Liver (tissue), 9 donors: ENCODE data around the gene SERHL2. TPM values are rescaled to one million over a fixed set of nuclear protein-coding genes. Genes with fewer than 3 reads are reported as not detected.
A peak's percentile ranks its signal among the peaks of the same experiment; 100 is the strongest.
"Not testable (repeated sequence)": the region's sequence is repeated elsewhere in the genome, so short reads cannot be mapped to it uniquely, and the experiment has no call there.

Experiments
- DNase-seq: peaks from one replicate; pipeline ENCODE4 v3.0.0-alpha.2; 2017; ENCODE audit warnings: low spot score
- H3K27ac ChIP-seq, 2 donors: one replicate each; pipeline ENCODE4 v1.7.0; 2013; ENCODE audit warnings: inconsistent platforms in 2 of 2, low read length in 2 of 2, control low read depth in 1 of 2, low read depth in 1 of 2, mild to moderate bottlenecking in 1 of 2
- H3K27me3 ChIP-seq, 4 donors: one replicate each; pipeline versions ENCODE4 v1.6.1 to v1.7.0; 2013; ENCODE audit warnings: low read length in 3 of 4, inconsistent platforms in 1 of 4, mild to moderate bottlenecking in 1 of 4, moderate library complexity in 1 of 4; ENCODE audit not compliant: control insufficient read depth in 4 of 4, insufficient read depth in 4 of 4
- H3K36me3 ChIP-seq, 4 donors: one replicate each; pipeline versions ENCODE4 v1.6.1 to v1.7.0; 2013; ENCODE audit warnings: low read length in 3 of 4, mild to moderate bottlenecking in 3 of 4, low read depth in 1 of 4, moderate library complexity in 1 of 4; ENCODE audit not compliant: control insufficient read depth in 4 of 4, insufficient read depth in 3 of 4
- H3K4me1 ChIP-seq, 4 donors: one replicate each; pipeline versions ENCODE4 v1.6.1 to v1.7.0; 2013; ENCODE audit warnings: low read length in 3 of 4, mild to moderate bottlenecking in 3 of 4, moderate library complexity in 1 of 4; ENCODE audit not compliant: control insufficient read depth in 4 of 4, insufficient read depth in 4 of 4
- H3K4me3 ChIP-seq, 3 donors: one replicate each; pipeline versions ENCODE4 v1.6.1 to v1.7.0; 2013; ENCODE audit warnings: low read length in 3 of 3, control low read depth in 1 of 3, low read depth in 1 of 3, mild to moderate bottlenecking in 1 of 3
- H3K9ac ChIP-seq, 2 donors: one replicate each; pipeline ENCODE4 v1.7.0; 2013; ENCODE audit warnings: low read length in 2 of 2, mild to moderate bottlenecking in 2 of 2, moderate library complexity in 2 of 2, control low read depth in 1 of 2, low read depth in 1 of 2
- H3K9me3 ChIP-seq, 4 donors: one replicate each; pipeline versions ENCODE4 v1.6.1 to v1.7.0; 2013; ENCODE audit warnings: low read length in 3 of 4; ENCODE audit not compliant: control insufficient read depth in 4 of 4
- ATF3 ChIP-seq: IDR thresholded peaks from 2 replicates; pipeline ENCODE4 v1.6.1; 2016; ENCODE audit warnings: antibody characterized with exemption
- CTCF ChIP-seq: fragments of 150-350 bp; IDR thresholded peaks from 2 replicates; pipeline ENCODE4 v1.5.1; 2017; ENCODE audit warnings: improper control_type of control experiment, low read depth, low read length; ENCODE audit not compliant: missing input control
- EGR1 ChIP-seq, 2 donors: IDR thresholded peaks; 2 replicates each; pipeline ENCODE4 v1.6.1; 2016 to 2018; ENCODE audit warnings: antibody characterized with exemption in 2 of 2, low read depth in 2 of 2
- FOXA1 ChIP-seq: IDR thresholded peaks from 2 replicates; pipeline ENCODE4 v1.6.1; 2016; ENCODE audit warnings: antibody characterized with exemption
- GABPA ChIP-seq, 2 donors: IDR thresholded peaks in 1 of 2; conservative IDR thresholded peaks in 1 of 2; 2 replicates each; pipeline ENCODE4 v1.6.1; 2016; ENCODE audit warnings: antibody characterized with exemption in 2 of 2, mild to moderate bottlenecking in 1 of 2, moderate library complexity in 1 of 2
- HNF4A ChIP-seq, 2 donors: conservative IDR thresholded peaks; 2 replicates each; pipeline ENCODE4 v1.6.1; 2016; ENCODE audit warnings: antibody characterized with exemption in 2 of 2, mild to moderate bottlenecking in 2 of 2
- HNF4G ChIP-seq: IDR thresholded peaks from 2 replicates; pipeline ENCODE4 v1.6.1; 2016; ENCODE audit warnings: antibody characterized with exemption
- JUND ChIP-seq, 2 donors: IDR thresholded peaks; 2 replicates each; pipeline ENCODE4 v1.6.1; 2016; ENCODE audit warnings: antibody characterized with exemption in 2 of 2
- MAX ChIP-seq: IDR thresholded peaks from 2 replicates; pipeline ENCODE4 v1.6.1; 2016; ENCODE audit warnings: antibody characterized with exemption
- NR2F2 ChIP-seq: IDR thresholded peaks from 2 replicates; pipeline ENCODE4 v1.6.1; 2016; ENCODE audit warnings: antibody characterized with exemption
- RAD21 ChIP-seq, 2 donors: IDR thresholded peaks; 2 replicates each; pipeline ENCODE4 v1.6.1; 2016; ENCODE audit warnings: antibody characterized with exemption in 2 of 2, mild to moderate bottlenecking in 2 of 2
- RXRA ChIP-seq, 2 donors: IDR thresholded peaks; 2 replicates each; pipeline ENCODE4 v1.6.1; 2017 to 2018; ENCODE audit warnings: antibody characterized with exemption in 2 of 2, mild to moderate bottlenecking in 1 of 2
- SP1 ChIP-seq: IDR thresholded peaks from 2 replicates; pipeline ENCODE4 v1.6.1; 2018; ENCODE audit warnings: antibody characterized with exemption, mild to moderate bottlenecking
- TAF1 ChIP-seq: conservative IDR thresholded peaks from 2 replicates; pipeline ENCODE4 v1.6.1; 2016; ENCODE audit warnings: antibody characterized with exemption, mild to moderate bottlenecking
- YY1 ChIP-seq: IDR thresholded peaks from 2 replicates; pipeline ENCODE4 v1.6.1; 2016; ENCODE audit warnings: antibody characterized with exemption, mild to moderate bottlenecking
- ZBTB33 ChIP-seq: IDR thresholded peaks from 2 replicates; pipeline ENCODE4 v1.6.1; 2016; ENCODE audit warnings: antibody characterized with exemption
- WGBS: extraction: QIAGEN DNeasy Blood & Tissue Kit; methylation state at CpG from one replicate; pipeline ENCODE4 v1.1.7; 2013; 5-methylcytosine and 5-hydroxymethylcytosine counted together
- polyA plus RNA-seq, 2 donors: library from polyadenylated mRNA; stranded (reverse) in 1 of 2; unstranded in 1 of 2; fragments of 200-250 nt in 1 of 2; fragments of >200 nt in 1 of 2; fragmentation: Nextera tagmentation in 1 of 2; extraction: Ambion mirVana in 1 of 2; gene quantifications; one replicate each; pipeline versions ENCODE4 v1.2.1 to v1.2.3, GENCODE V29; 2013 to 2015
- total RNA-seq, 2 donors: library from RNA; depleted of rRNA; stranded (reverse); fragments of >200 nt; gene quantifications; one replicate each; pipeline ENCODE4 v1.2.3, GENCODE V29; 2014
- donor health status: healthy.
- donor health status: healthy.
- donor health status: healthy.
- donor health status: healthy.
- donor health status: healthy.

The SERHL2 gene
- total and polyA plus RNA-seq, 4 donors, result 0.51 to 1.6 (median 0.69) TPM

- TF ChIP-seq ZBTB33, result peak; percentile 80
- no peak for TF ChIP-seq YY1
- TF ChIP-seq RAD21 (IDR thresholded peaks at IDR 0.05), result peak in 1 of 2 donors; percentile 44
Measured at GRCh38 chr22:42615092-42615859, 61.5 kb downstream of the SERHL2 start (continued).

- H3K4me1 ChIP-seq, result peaks cover 6 to 38% (median 28%) of the 10 kb centered on the region in 4 donors
- peaks cover 0 to 14% (median 5%) of the 10 kb centered on the region in 4 donors for H3K36me3 ChIP-seq
- peak overlapping the region in 1 of 2 donors; percentile 97 for H3K9ac ChIP-seq
Measured at GRCh38 chr22:42615860-42616175, 62.1 kb downstream of the SERHL2 start.

GRCh38 chr22:42617155-42617983 is 63.6 kb downstream of the SERHL2 start:
- no peak for DNase-seq
- H3K27me3 ChIP-seq, result no peaks in the 10 kb centered on the region
- TF ChIP-seq RXRA (IDR thresholded peaks at IDR 0.05) (no peak), GABPA (IDR thresholded peaks at IDR 0.05 in 1 of 2, conservative IDR thresholded peaks at IDR 0.05 in 1 of 2) (no peak)
- WGBS, result 78% methylated on average over 20 of the region's 20 CpGs
- peaks cover 0 to 16% (median 3%) of the 10 kb centered on the region in 4 donors for H3K36me3 ChIP-seq
- H3K4me3 ChIP-seq, result no peak overlapping the region
- no peak overlapping the region for H3K27ac ChIP-seq
- no peak overlapping the region for H3K9ac ChIP-seq
- H3K9me3 ChIP-seq, result no peaks in the 10 kb centered on the region
- peaks cover 6 to 33% (median 22%) of the 10 kb centered on the region in 4 donors for H3K4me1 ChIP-seq

More at GRCh38 chr22:42615860-42616175, 62.1 kb downstream of the SERHL2 start:
- TF ChIP-seq RXRA (IDR thresholded peaks at IDR 0.05), result peak in 1 of 2 donors; percentile 57
- not testable (repeated sequence) for H3K9me3 ChIP-seq, H3K27me3 ChIP-seq
- WGBS, result 13% methylated on average over 13 of the region's 13 CpGs
- peak overlapping the region; percentile 89 to 98 for H3K27ac ChIP-seq
- peak; percentile 53 for DNase-seq
- H3K4me3 ChIP-seq, result peak overlapping the region in 1 of 3 donors; percentile 4

- Histone ChIP-seq H3K27me3 (no peaks in the 10 kb centered on the region), H3K9me3 (no peaks in the 10 kb centered on the region), H3K36me3 (peaks cover 2 to 27% (median 5%) of the 10 kb centered on the region in 4 donors), H3K27ac (no peak overlapping the region), H3K9ac (no peak overlapping the region), H3K4me1 (peaks cover 3 to 27% (median 14%) of the 10 kb centered on the region in 4 donors), H3K4me3 (no peak overlapping the region)
- 96% methylated on average over 35 of the region's 35 CpGs for WGBS
- no peak for DNase-seq
- no peak for TF ChIP-seq HNF4A (conservative IDR thresholded peaks at IDR 0.05)
- TF ChIP-seq JUND (IDR thresholded peaks at IDR 0.05), result no peak
- TF ChIP-seq RXRA (IDR thresholded peaks at IDR 0.05), result no peak
- TF ChIP-seq SP1, result no peak
- no peak for TF ChIP-seq TAF1
- TF ChIP-seq HNF4G, result no peak
- TF ChIP-seq ATF3, result no peak
- no peak for TF ChIP-seq NR2F2
- TF ChIP-seq MAX, result no peak
- no peak for TF ChIP-seq RAD21 (IDR thresholded peaks at IDR 0.05)
- TF ChIP-seq YY1, result no peak
- TF ChIP-seq EGR1 (IDR thresholded peaks at IDR 0.05; ENCODE audit: low read depth in 2 of 2), result no peak
- no peak for TF ChIP-seq FOXA1
- TF ChIP-seq ZBTB33, result no peak
- TF ChIP-seq CTCF, result no peak
Measured at GRCh38 chr22:42619261-42620063, 65.7 kb downstream of the SERHL2 start.
